ENCODE results near the gene ZNF521.

Gene ZNF521

DNA sequence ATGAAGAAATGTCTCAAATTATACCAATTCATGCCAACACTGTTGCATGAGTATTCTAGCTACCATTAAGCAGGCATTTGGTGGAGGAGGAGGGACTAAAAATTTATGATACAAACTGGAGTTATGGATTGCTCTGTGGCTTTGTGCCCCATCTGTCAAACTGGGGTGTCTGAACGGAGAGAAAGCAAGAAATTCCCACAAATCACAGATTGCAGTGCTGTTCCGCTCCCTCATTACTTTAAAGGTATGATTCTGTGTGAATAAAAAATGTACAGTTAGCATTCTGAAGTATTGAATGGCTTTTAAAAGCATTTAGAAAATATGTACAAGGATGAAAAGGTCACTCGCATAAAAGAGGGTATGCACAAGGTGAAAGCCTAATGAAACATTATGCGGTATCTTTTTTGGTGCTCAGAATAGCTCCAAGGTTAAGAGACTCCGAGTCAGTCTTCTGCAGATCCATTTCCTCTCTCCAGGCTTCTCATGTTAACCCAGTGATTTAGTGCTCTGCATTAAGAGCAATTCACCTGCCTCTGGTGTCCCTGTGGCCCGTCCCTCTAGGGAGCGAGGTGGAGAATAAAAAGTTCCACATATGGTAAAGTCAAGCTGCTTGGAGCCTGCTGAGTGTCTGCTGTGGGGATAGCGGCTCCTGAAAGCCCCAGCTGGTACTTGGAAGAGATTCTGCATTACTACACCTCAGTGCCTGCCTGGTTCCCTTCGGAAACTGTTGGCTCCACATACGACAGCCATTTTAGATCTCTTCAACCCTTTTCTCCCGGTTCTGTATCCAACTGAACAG lies 184.2 kb downstream of the ZNF521 start:
- H3K27ac Mint-ChIP-seq, result no peak overlapping the region
- peaks cover 20% of the 10 kb centered on the region for H3K4me1 Mint-ChIP-seq
- H3K4me3 Mint-ChIP-seq, result no peak overlapping the region
- ATAC-seq (no peak), DNase-seq (ENCODE audit: low spot score in 2 of 2) (no peak)
- no peaks in the 10 kb centered on the region for H3K9me3 Mint-ChIP-seq
- no peaks in the 10 kb centered on the region for H3K36me3 Mint-ChIP-seq

DNA sequence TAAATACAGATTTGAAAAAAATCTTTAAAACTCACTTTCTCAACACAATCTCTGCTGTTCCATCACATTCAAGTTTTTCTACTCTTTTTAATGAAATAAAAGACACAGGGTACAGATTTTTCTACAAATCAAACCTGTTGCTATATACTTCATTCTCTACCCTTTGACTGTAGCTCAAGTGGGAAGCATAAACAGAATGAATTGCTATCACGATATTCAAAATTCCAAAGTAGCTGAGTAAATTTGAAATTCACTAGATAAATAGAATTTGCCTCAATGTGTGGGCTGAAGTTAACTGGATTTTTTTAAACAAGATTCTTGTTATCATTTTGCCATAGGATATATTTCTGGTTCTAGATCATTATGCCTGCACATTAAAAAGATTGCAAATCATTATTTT lies 185.9 kb downstream of the ZNF521 start:
- Mint-ChIP-seq H3K36me3 (no peaks in the 10 kb centered on the region), H3K4me1 (peaks cover 20% of the 10 kb centered on the region), H3K9me3 (no peaks in the 10 kb centered on the region), H3K27ac (no peak overlapping the region), H3K4me3 (no peak overlapping the region)
- ATAC-seq (no peak), DNase-seq (ENCODE audit: low spot score in 2 of 2) (no peak)

DNA sequence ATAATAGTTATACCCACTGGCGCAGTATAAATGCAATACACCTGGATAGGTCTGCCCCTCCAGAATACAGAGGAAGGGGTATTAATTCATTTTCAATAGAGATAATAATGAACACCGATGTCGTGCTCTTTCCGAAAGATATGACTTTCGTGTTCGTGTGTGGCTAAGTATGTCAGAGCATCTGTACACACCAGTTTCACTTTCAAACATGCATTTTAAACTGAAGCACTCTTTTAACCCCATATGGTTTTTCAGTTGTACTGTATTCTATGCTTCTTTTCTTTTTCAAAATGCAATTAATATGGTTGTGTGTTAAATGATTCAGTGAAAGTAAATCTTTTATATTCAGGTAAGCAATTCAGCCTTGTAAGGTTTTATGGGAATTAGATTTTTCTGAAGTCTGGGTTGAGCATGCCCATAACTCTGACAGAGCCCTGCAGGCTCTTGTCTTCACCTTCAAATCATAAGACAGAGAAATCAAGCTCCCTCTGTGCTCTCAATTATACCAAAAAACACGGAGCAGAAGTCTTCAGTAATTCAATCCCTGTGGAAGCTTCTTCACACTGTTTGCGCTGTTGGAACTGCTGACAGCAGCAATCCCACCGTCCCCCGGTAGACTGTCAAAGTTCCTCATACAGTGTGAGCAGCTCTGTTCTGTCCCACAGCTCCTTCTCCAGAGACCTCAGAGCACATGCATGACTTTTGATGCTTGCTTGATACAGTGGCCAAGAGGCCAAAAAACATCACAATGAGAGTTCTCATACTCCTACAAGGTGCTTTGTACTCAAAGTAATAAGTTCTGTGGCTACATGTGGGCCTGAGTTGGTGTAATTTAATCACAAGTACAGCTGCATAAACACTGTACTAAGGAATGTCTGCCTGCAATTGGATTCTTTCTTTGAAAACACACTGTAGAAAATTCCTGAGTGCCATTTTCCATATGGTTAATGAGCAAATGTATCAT lies 186.8 kb downstream of the ZNF521 start:
- H3K27ac Mint-ChIP-seq, result peak overlapping the region; percentile 13
- DNase-seq (ENCODE audit: low spot score in 2 of 2), result no peak

DNA sequence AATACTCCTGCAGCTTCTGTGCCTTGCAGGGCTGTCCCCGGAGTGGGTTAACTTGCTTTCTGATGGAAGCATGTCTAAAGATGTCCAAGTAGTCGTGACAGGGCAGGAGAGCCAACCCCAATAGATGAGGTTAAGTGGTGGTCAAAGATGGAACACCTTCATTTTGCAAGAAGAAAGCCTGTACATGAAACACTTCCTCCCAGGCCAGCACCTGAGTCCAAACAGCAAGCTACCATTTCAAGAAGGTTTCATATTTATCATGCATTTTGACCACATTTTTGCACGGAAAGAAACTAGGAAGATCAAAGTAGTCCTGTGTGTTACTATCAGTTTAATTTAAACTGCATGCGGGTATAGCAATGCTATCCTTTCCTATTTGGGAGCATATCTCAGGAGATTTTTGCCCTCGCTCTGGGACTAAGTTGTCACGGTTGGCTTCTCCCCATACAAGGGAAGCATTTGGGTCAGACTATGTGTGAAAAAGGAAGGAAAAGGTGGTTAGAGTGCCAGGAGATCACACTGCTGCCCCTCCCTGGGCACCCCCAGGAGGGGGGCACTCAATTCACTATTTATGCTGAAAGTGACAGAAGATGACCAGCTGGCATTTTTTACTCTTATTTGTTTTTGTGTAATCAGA lies 187.6 kb downstream of the ZNF521 start:
- Mint-ChIP-seq H3K4me3 (peak overlapping the region; percentile 45), H3K4me1 (peaks cover 20% of the 10 kb centered on the region), H3K36me3 (no peaks in the 10 kb centered on the region), H3K27ac (peak overlapping the region; percentile 13), H3K9me3 (no peaks in the 10 kb centered on the region)
- ATAC-seq (no peak), DNase-seq (ENCODE audit: low spot score in 2 of 2) (no peak)

More for the DNA sequence above, 186.8 kb downstream of the ZNF521 start:
- H3K9me3 Mint-ChIP-seq, result no peaks in the 10 kb centered on the region
- peak overlapping the region; percentile 45 for H3K4me3 Mint-ChIP-seq
- ATAC-seq, result peak; percentile 57
- H3K36me3 Mint-ChIP-seq, result no peaks in the 10 kb centered on the region
- H3K4me1 Mint-ChIP-seq, result peaks cover 20% of the 10 kb centered on the region

DNA sequence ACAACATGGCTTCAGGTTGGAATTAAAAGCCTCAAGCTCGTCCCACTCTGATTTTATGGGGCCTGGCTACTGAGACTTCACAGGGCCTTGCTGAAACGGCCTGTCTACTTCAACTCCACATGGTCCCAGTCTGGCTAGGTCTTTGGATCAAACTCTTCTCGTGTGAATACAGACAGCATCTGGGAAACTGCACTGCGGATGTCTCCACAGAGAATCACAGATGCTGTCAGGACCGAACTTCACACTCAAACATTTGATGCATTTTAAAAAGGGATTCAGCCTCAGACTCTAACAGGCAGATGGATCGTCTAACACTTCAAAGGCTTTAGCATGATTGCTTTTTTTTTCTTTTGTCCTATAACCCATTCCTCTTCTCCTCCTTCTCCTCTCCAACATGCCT lies 198.5 kb downstream of the ZNF521 start:
- Mint-ChIP-seq H3K4me3 (no peak overlapping the region), H3K9me3 (peaks cover 2% of the 10 kb centered on the region), H3K4me1 (no peaks in the 10 kb centered on the region), H3K27ac (no peak overlapping the region), H3K36me3 (no peaks in the 10 kb centered on the region)
- no peak for DNase-seq (ENCODE audit: low spot score in 2 of 2)
- ATAC-seq, result no peak

DNA sequence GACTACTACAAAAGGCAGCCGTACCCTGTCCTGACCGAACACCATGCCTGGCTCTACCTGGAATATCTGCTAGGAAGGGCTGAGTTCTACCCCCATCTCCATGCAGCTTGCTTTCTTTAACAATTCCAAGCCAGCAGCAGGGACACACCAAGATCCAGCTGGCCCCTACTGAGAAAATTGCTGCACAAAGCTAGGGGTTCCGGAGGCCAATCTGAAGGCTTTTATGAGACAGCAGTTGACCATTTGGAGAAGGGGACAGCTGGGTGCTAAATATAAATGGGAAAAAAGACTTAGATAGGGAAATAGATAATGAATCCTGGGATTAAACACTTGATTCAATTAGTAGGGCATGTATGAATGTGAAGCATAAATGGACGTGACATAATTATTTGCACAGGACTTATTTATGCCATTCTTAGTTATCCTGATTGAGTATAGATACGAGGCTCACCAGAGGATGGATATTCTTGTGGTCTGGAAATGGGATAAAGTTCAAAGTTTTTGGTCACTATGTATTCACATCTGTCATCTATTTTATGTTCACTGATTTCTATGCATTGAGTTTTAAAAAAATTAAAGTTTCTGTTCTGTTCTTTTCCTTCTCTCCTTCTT lies 204.0 kb downstream of the ZNF521 start:
- H3K9me3 Mint-ChIP-seq, result no peaks in the 10 kb centered on the region
- no peak overlapping the region for H3K4me3 Mint-ChIP-seq
- no peak overlapping the region for H3K27ac Mint-ChIP-seq
- DNase-seq (ENCODE audit: low spot score in 2 of 2), result no peak
- no peak for ATAC-seq
- H3K36me3 Mint-ChIP-seq, result no peaks in the 10 kb centered on the region
- no peaks in the 10 kb centered on the region for H3K4me1 Mint-ChIP-seq

DNA sequence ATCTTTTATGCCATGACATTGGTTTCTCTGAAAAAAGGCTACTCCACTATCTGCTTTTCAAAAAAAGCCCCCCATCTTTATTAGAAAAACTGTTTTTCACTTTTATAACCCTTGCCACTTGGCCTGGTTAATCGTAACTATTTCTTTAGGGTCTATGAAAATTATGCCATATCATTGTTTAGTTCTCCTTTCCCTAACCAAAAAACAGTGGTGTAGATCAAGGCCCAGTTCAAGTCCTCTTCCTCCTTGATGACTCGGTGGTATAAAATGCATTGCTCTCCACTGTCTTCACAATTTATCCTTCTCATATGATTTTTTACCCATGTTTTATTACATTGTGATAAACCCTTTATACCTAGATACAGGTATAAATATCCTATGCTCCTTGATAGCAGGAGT lies 205.5 kb downstream of the ZNF521 start:
- DNase-seq (ENCODE audit: low spot score in 2 of 2) (no peak), ATAC-seq (no peak)
- no peak overlapping the region for H3K27ac Mint-ChIP-seq
- H3K4me1 Mint-ChIP-seq, result no peaks in the 10 kb centered on the region
- H3K36me3 Mint-ChIP-seq, result no peaks in the 10 kb centered on the region
- H3K9me3 Mint-ChIP-seq, result no peaks in the 10 kb centered on the region
- H3K4me3 Mint-ChIP-seq, result no peak overlapping the region

DNA sequence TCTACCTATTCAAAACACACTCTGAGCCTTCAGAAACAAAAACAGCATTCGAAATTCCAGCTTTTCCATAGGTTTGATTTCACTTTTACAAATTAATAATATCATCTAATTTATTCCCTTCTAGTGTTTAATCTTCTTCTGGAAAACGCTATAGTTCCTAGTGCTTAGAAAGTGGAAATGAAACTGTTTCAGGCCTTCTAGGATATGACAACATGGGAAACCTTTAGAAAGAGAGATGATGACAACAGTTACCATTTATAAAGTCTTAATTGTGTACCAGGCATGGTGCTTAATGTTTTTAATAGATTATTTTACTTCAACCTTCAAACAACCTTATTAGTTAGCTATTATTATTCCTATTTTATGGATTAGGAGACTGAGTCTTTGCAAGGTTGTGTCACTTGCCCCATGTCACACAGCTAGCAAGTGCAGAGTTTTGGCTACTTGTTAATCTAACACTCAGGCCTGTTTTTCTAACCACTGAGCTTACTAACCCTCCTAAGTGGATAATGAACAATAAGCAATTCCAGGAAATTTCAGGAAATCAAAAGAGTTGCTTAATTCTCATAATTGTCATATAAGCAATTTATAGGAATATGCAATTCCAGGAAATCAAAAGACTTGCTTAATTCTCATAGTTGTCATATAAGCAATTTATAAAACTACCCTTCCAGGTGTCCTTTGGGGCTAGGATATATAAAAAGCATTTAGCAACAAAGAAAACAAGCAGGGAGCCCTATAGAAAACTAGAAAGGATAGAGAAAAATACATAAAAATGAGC lies 206.0 kb downstream of the ZNF521 start:
- Mint-ChIP-seq H3K4me1 (no peaks in the 10 kb centered on the region), H3K9me3 (no peaks in the 10 kb centered on the region), H3K27ac (no peak overlapping the region), H3K36me3 (no peaks in the 10 kb centered on the region), H3K4me3 (no peak overlapping the region)
- ATAC-seq (no peak), DNase-seq (ENCODE audit: low spot score in 2 of 2) (no peak)

DNA sequence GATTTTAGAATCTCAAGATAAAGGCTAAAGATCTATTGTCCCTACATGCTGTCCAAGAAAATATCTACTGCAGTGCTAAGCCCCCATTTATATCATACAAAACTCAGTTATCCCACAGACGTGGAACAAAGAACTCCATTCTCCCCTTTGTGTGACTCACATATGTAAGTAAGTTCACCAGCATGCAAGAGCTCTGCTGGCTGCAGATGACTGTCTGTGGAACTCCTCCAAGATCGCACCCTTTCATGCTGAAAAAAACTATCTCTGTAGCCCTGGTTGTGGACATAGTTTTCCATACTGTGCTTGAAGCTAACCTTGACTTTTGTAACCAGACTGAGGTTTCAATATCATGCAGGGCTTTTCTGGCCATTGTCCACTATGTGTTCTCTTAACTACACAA lies 207.1 kb downstream of the ZNF521 start:
- DNase-seq (ENCODE audit: low spot score in 2 of 2) (no peak), ATAC-seq (no peak)
- Mint-ChIP-seq H3K4me3 (no peak overlapping the region), H3K4me1 (no peaks in the 10 kb centered on the region), H3K27ac (no peak overlapping the region), H3K36me3 (no peaks in the 10 kb centered on the region), H3K9me3 (no peaks in the 10 kb centered on the region)

DNA sequence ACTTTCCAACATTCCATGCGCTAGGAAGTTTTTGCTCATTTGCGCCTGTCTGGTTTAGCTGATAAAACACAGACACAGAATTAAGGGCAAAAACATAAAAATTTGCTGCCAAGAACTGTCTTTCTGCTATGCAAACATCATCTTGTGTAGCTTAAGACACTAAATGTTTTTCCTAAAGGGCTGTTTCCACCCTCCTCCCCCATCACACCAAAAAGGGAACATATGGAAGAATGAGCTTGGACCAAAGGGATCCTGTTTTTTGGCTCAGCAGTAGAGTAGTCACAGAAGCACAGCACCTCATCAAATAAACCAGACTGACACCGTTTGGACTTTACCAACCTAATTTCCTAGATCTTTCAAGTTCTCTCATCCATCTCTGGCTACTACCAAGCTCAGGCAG lies 210.1 kb downstream of the ZNF521 start:
- Mint-ChIP-seq H3K36me3 (no peaks in the 10 kb centered on the region), H3K9me3 (no peaks in the 10 kb centered on the region), H3K27ac (no peak overlapping the region), H3K4me1 (no peaks in the 10 kb centered on the region), H3K4me3 (no peak overlapping the region)
- ATAC-seq (no peak), DNase-seq (ENCODE audit: low spot score in 2 of 2) (no peak)

DNA sequence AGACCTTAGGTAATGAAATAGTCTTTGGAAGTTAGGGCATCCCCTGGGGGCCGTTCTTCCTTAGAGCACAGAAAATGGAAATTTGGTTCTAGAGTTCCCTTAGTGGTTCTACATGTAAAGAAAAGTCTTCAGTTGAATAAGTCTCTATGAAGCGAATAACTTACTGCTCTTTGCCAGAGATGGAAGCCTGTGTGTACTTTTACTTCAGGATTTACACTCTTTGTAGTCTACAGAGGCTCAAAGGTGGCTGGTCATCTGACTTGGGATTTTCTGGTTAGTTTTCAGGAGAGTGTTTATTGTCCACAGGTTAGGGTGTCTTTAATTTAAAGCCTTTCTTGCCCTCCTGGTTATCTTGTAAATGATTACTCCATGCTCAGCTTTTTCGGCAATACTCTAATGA lies 210.6 kb downstream of the ZNF521 start:
- Mint-ChIP-seq H3K4me1 (no peaks in the 10 kb centered on the region), H3K36me3 (no peaks in the 10 kb centered on the region), H3K27ac (no peak overlapping the region), H3K9me3 (no peaks in the 10 kb centered on the region), H3K4me3 (no peak overlapping the region)
- ATAC-seq, result no peak
- DNase-seq (ENCODE audit: low spot score in 2 of 2), result no peak

DNA sequence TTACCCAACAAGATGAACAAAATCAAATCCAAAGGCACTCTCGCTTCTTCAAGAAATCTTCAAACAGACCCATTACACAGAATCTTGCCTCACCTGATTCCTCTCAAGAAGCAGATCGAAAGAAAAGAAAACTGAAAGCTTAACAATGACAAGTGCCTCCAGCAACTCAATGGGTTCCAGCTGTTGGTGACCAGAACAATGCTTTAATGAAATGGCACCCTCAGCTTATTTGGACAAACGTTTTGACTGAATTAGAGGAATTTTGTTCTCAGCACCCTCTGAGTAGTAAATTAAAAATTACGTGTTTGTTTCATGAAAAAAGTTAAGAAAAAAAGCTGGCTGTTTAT lies 211.0 kb downstream of the ZNF521 start:
- no peak for DNase-seq (ENCODE audit: low spot score in 2 of 2)
- H3K9me3 Mint-ChIP-seq, result no peaks in the 10 kb centered on the region
- no peak overlapping the region for H3K27ac Mint-ChIP-seq
- no peak overlapping the region for H3K4me3 Mint-ChIP-seq
- H3K36me3 Mint-ChIP-seq, result no peaks in the 10 kb centered on the region
- no peaks in the 10 kb centered on the region for H3K4me1 Mint-ChIP-seq
- ATAC-seq, result no peak

DNA sequence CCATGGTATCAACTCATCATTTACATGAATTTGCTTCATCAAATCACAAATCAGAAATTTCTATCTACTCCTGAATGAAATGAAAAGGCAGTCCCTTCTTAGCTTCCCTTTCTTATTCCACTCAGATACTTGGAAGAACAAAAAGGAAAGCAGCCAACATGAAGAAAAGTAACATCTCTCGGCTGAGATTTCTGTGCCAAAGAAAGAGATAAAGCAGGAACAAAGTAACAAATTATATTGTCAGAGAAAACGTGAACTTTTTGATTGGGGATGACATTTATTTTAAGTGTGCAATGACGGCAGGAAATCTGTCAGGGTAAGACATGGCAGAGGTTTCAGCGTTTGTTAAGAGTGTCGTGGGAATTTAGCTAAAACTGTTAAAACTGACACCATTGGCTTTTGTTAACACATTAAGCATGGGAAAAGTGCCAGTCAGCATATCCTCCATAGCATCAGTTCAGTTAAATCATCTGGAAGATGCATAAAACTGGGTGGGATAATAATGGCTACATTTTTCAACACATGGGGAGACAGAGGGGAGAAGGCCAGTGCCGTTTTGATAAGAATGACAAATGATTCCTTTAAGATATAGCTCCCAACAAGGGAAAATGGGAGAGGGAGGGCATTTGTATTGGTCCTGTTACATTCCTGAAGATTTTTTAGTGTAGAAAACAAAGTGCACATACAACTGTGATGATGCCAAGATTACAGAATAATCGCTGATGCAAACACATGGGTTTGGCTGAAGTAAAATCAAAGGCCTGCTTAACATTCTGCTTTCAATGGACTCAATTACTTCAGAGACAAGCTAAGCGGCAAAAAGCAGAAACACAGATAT lies 211.6 kb downstream of the ZNF521 start:
- no peak overlapping the region for H3K4me3 Mint-ChIP-seq
- DNase-seq (ENCODE audit: low spot score in 2 of 2) (no peak), ATAC-seq (no peak)
- H3K9me3 Mint-ChIP-seq, result no peaks in the 10 kb centered on the region
- H3K36me3 Mint-ChIP-seq, result no peaks in the 10 kb centered on the region
- H3K4me1 Mint-ChIP-seq, result no peaks in the 10 kb centered on the region
- no peak overlapping the region for H3K27ac Mint-ChIP-seq

DNA sequence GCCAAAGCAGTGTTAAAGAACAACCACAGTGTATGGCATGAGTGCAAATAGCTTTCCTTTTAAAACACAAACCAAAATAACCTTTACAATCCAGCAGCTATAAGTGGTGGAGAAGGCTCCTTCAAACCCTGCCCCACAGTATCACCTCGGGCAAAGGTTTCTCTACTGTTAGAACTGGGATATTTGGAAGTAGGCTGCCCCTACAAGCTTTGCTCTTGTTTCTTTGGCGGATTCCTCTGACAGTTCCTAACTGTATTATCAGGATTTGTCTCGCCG lies 214.8 kb downstream of the ZNF521 start:
- no peaks in the 10 kb centered on the region for H3K9me3 Mint-ChIP-seq
- no peaks in the 10 kb centered on the region for H3K4me1 Mint-ChIP-seq
- no peak overlapping the region for H3K4me3 Mint-ChIP-seq
- H3K27ac Mint-ChIP-seq, result no peak overlapping the region
- ATAC-seq (no peak), DNase-seq (ENCODE audit: low spot score in 2 of 2) (no peak)
- H3K36me3 Mint-ChIP-seq, result no peaks in the 10 kb centered on the region
